DOHH2 (cell line): Measurements from ENCODE around the gene FOXP2.

Experiments used
- H3F3A ChIP-seq: fragments of 200-600 bp; sonication (generic), shearing (Covaris generic); 2 replicates; pipeline ENCODE4 v1.6.0; 2016; ENCODE audit warnings: antibody characterized with exemption, mild to moderate bottlenecking; ENCODE audit not compliant: control insufficient read depth, insufficient read depth
- H3K27ac ChIP-seq: fragments of 200-600 bp; sonication (generic); 2 replicates; pipeline ENCODE4 v1.5.1; 2014; ENCODE audit warnings: low read depth, mild to moderate bottlenecking, low read length, moderate library complexity
- H3K27me3 ChIP-seq: fragments of 200-600 bp; sonication (generic); 2 replicates; pipeline ENCODE4 v1.6.1; 2014; ENCODE audit warnings: mild to moderate bottlenecking, low read length, mixed read lengths; ENCODE audit not compliant: control insufficient read depth
- H3K36me3 ChIP-seq: fragments of 200-600 bp; sonication (generic); 2 replicates; pipeline ENCODE4 v1.6.1; 2014; ENCODE audit warnings: mild to moderate bottlenecking, low read length, moderate library complexity, mixed read lengths; ENCODE audit not compliant: control insufficient read depth
- H3K4me1 ChIP-seq: fragments of 200-600 bp; sonication (generic); 2 replicates; pipeline ENCODE4 v1.6.1; 2014; ENCODE audit warnings: mild to moderate bottlenecking, low read length, mixed read lengths; ENCODE audit not compliant: control insufficient read depth
- H3K4me2 ChIP-seq: fragments of 200-600 bp; sonication (generic); 2 replicates; pipeline ENCODE4 v1.6.0; 2014; ENCODE audit warnings: mild to moderate bottlenecking, low read length, moderate library complexity
- H3K4me3 ChIP-seq: fragments of 200-600 bp; sonication (generic); 2 replicates; pipeline ENCODE4 v1.5.1; 2014; ENCODE audit warnings: mild to moderate bottlenecking, low read length, mixed read lengths
- H3K79me2 ChIP-seq: fragments of 200-600 bp; sonication (generic); 2 replicates; pipeline ENCODE4 v1.6.1; 2014; ENCODE audit warnings: mild to moderate bottlenecking, low read length, mixed read lengths; ENCODE audit not compliant: control insufficient read depth
- H3K9me2 ChIP-seq: fragments of 200-600 bp; sonication (generic); replicated peaks from 2 replicates; pipeline ENCODE4 v1.6.1; 2014; ENCODE audit warnings: mild to moderate bottlenecking, low read length, mixed read lengths; ENCODE audit not compliant: control insufficient read depth
- H3K9me3 ChIP-seq: fragments of 200-600 bp; sonication (generic); 2 replicates; pipeline ENCODE4 v1.6.1; 2014; ENCODE audit warnings: antibody characterized with exemption, low read length, mixed read lengths; ENCODE audit not compliant: control insufficient read depth, insufficient read depth
- H4K20me1 ChIP-seq: fragments of 200-600 bp; sonication (generic); 2 replicates; pipeline ENCODE4 v1.6.0; 2014; ENCODE audit warnings: low read depth, mild to moderate bottlenecking, antibody characterized with exemption, low read length, moderate library complexity; ENCODE audit not compliant: control insufficient read depth, insufficient read depth
- EZH2phosphoT487 ChIP-seq: fragments of 200-600 bp; sonication (generic); IDR thresholded peaks from 2 replicates; pipeline ENCODE4 v1.6.1; 2017; ENCODE audit warnings: borderline replicate concordance, mild to moderate bottlenecking, antibody characterized with exemption, low read length, moderate library complexity, mixed read lengths
- TF ChIP-seq, protein P1 (sequence below): fragments of 200-600 bp; sonication (generic); IDR thresholded peaks from one replicate; pipeline ENCODE4 v1.5.1; 2014; ENCODE audit warnings: antibody characterized with exemption, mild to moderate bottlenecking, low read depth, low read length; ENCODE audit not compliant: poor library complexity, severe bottlenecking

Gene FOXP2

DNA sequence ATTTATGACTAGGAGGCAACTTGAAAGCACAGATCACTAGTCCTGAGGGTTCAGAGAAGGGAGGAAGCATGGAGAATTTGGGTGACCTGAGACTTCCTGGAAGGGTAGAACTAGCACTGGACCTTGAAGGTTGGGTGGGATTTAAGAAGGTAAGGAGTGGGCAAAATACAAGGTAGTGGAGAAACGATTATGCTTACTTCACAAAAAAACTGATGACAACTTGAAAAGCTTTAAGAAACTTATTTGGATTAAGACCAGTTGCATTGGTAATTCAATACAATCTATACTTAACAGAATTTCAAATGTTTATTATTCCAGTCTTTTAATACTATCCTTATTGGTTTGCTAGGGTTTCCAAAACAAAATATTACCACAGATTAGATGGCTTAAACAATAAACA is 308.7 kb downstream of the FOXP2 start:
- Histone ChIP-seq H3K4me1 (no peaks in the 10 kb centered on the region), H3K79me2 (no peaks in the 10 kb centered on the region), H3K9me2 (no peaks in the 10 kb centered on the region), H3F3A (no peaks in the 10 kb centered on the region), H3K9me3 (no peaks in the 10 kb centered on the region), H4K20me1 (no peaks in the 10 kb centered on the region), H3K4me3 (no peak overlapping the region), H3K4me2 (no peak overlapping the region), H3K27me3 (peaks cover 4% of the 10 kb centered on the region; the same call in 1 of the 2 replicates), H3K36me3 (no peaks in the 10 kb centered on the region), H3K27ac (no peak overlapping the region)
- TF ChIP-seq, protein P1, sequence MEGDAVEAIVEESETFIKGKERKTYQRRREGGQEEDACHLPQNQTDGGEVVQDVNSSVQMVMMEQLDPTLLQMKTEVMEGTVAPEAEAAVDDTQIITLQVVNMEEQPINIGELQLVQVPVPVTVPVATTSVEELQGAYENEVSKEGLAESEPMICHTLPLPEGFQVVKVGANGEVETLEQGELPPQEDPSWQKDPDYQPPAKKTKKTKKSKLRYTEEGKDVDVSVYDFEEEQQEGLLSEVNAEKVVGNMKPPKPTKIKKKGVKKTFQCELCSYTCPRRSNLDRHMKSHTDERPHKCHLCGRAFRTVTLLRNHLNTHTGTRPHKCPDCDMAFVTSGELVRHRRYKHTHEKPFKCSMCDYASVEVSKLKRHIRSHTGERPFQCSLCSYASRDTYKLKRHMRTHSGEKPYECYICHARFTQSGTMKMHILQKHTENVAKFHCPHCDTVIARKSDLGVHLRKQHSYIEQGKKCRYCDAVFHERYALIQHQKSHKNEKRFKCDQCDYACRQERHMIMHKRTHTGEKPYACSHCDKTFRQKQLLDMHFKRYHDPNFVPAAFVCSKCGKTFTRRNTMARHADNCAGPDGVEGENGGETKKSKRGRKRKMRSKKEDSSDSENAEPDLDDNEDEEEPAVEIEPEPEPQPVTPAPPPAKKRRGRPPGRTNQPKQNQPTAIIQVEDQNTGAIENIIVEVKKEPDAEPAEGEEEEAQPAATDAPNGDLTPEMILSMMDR: no peak
- TF ChIP-seq EZH2phosphoT487: no peak

DNA sequence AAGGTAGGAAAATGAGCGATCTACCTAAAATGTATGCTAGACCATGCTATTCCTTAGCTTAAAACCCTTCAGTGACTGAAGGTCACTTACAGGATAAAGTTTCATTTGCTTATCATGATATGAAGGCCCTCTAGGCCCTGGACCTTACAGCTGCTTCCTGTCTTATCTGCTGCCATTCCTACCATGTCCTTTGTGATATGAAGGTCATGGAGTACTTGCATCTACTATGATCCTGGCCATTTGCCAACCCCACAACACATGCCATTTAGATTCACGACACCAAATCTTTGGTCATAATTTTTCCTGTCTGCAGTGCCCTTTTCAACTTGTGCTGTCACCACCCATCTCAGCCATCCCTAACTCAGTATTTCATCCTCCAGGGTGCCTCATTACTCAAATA is 325.5 kb downstream of the FOXP2 start:
- no peak overlapping the region for H3K27ac ChIP-seq
- no peaks in the 10 kb centered on the region for H3K4me1 ChIP-seq
- no peaks in the 10 kb centered on the region for H3K36me3 ChIP-seq
- H3K9me2 ChIP-seq: no peaks in the 10 kb centered on the region
- H3F3A ChIP-seq: no peaks in the 10 kb centered on the region
- no peak for TF ChIP-seq EZH2phosphoT487
- TF ChIP-seq, protein P1: no peak
- H3K27me3 ChIP-seq: no peaks in the 10 kb centered on the region
- H3K79me2 ChIP-seq: no peaks in the 10 kb centered on the region
- no peaks in the 10 kb centered on the region for H3K9me3 ChIP-seq
- H3K4me2 ChIP-seq: no peak overlapping the region
- H3K4me3 ChIP-seq: no peak overlapping the region
- no peaks in the 10 kb centered on the region for H4K20me1 ChIP-seq

DNA sequence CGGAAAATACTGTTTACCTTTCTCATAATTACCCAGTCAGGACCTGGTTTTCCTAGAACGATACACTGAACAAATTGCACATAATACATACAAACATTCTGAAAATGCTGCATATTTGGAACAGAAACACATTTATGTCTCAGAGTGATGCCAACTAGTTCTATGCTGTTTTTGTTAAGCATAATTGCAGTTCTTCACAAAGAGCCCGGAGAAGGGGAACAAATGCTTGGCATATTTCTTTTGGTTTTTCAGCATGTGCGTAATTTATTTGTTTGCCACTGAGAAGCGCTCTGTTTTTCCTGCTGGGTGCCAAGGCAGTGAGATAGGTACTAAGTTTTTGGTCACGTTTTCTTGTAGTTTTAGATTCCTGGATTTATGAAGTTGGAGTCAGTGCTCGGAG is 326.3 kb downstream of the FOXP2 start:
- Histone ChIP-seq H3K79me2 (no peaks in the 10 kb centered on the region), H3F3A (no peaks in the 10 kb centered on the region), H3K27me3 (no peaks in the 10 kb centered on the region), H3K4me3 (no peak overlapping the region), H3K4me1 (no peaks in the 10 kb centered on the region), H3K4me2 (no peak overlapping the region), H4K20me1 (no peaks in the 10 kb centered on the region), H3K36me3 (no peaks in the 10 kb centered on the region), H3K9me2 (no peaks in the 10 kb centered on the region), H3K9me3 (no peaks in the 10 kb centered on the region), H3K27ac (no peak overlapping the region)
- TF ChIP-seq, protein P1: no peak
- TF ChIP-seq EZH2phosphoT487: no peak

DNA sequence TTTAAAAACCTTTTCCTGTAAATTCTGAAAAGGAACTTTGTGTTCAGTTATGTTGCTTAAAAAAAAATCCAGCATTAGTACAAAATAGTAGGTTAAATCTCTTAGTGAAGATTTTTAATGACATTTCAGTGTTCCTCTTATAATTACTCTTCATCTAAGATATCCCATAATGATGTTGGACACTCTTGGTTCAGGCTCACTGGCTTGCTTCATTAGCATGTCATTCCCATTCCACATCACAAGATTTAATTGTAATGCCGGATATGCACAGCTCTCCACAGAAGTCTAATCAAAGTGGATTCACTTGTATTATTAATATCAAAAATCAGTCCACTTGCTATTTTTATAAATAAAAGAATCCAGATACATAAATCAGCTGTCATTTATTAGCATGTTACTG is 327.3 kb downstream of the FOXP2 start:
- Histone ChIP-seq H3K27ac (no peak overlapping the region), H3K4me2 (no peak overlapping the region), H3K4me1 (no peaks in the 10 kb centered on the region), H4K20me1 (no peaks in the 10 kb centered on the region), H3K79me2 (no peaks in the 10 kb centered on the region), H3K9me3 (no peaks in the 10 kb centered on the region), H3F3A (no peaks in the 10 kb centered on the region), H3K4me3 (no peak overlapping the region), H3K36me3 (no peaks in the 10 kb centered on the region), H3K9me2 (no peaks in the 10 kb centered on the region), H3K27me3 (no peaks in the 10 kb centered on the region)
- TF ChIP-seq EZH2phosphoT487: no peak
